Mesodermal cell (in vitro differentiated cells): ENCODE measurements around the gene CFAP141.

ENCODE experiments used
- H3K27ac ChIP-seq: 2 replicates; pipeline ENCODE4 v1.7.0; 2013; ENCODE audit warnings: mild to moderate bottlenecking, low read depth, low read length, moderate library complexity; ENCODE audit not compliant: severe bottlenecking
- H3K36me3 ChIP-seq: 2 replicates; pipeline ENCODE4 v1.7.1; 2013; ENCODE audit warnings: mild to moderate bottlenecking, low read length, moderate library complexity; ENCODE audit not compliant: control insufficient read depth, insufficient read depth
- H3K4me1 ChIP-seq: one replicate; pipeline ENCODE4 v1.7.1; 2013; ENCODE audit warnings: mild to moderate bottlenecking, low read length; ENCODE audit not compliant: insufficient read depth, control insufficient read depth, poor library complexity, severe bottlenecking
- H3K4me3 ChIP-seq: 2 replicates; pipeline ENCODE4 v1.7.0; 2013; ENCODE audit warnings: low read length, control low read depth, mild to moderate bottlenecking; ENCODE audit not compliant: insufficient read depth, poor library complexity, severe bottlenecking; ENCODE audit errors: extremely low read depth
- H3K9me3 ChIP-seq: 2 replicates; pipeline ENCODE4 v1.7.1; 2013; ENCODE audit warnings: mild to moderate bottlenecking, low read length, moderate library complexity; ENCODE audit not compliant: control insufficient read depth
- WGBS, 2 experiments: methylation state at CpG; one replicate each; pipeline ENCODE4 v1.1.5; 2013; ENCODE audit warnings: missing lambda C conversion rate in 2 of 2; ENCODE audit not compliant: insufficient coverage in 2 of 2; 5-methylcytosine and 5-hydroxymethylcytosine counted together

CFAP141 gene

DNA sequence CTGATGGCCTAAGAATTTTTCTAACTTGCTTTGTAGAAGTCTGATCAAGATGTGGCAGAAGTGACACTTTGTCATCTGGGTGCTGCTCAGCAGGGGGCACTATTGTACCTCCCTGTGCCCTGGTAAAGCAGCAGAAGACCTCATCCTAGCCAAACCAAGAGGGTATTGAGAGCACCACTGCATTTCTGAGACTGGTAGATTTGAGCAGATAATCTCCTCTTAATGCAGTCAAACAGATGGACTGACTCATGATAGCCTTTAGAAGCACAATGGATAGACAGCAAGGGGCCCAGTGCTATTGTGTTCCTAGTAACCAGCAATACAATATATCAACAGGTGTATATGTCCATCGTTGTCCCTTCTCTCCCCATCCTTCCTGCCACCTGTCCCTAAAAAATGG is 20.0 kb downstream of the CFAP141 start:
- H3K4me3 ChIP-seq, result no peak overlapping the region
- H3K27ac ChIP-seq, result no peak overlapping the region
- peaks cover 2% of the 10 kb centered on the region for H3K36me3 ChIP-seq
- H3K9me3 ChIP-seq, result no peaks in the 10 kb centered on the region
- 82% methylated on average over 1 of the region's 1 CpG; no CpG with 5 or more reads in 1 of the 2 experiments for WGBS, 2 experiments
- H3K4me1 ChIP-seq, result peaks cover 10% of the 10 kb centered on the region

- peak overlapping the region; percentile 84 for H3K27ac ChIP-seq
- H3K36me3 ChIP-seq, result peaks cover 28% of the 10 kb centered on the region
- peak overlapping the region; percentile 83 for H3K4me3 ChIP-seq
- H3K4me1 ChIP-seq, result peaks cover 33% of the 10 kb centered on the region
- H3K9me3 ChIP-seq, result no peaks in the 10 kb centered on the region
- 5 to 12% methylated on average over 21 to 35 of the region's 41 CpGs for WGBS, 2 experiments
Observed at GRCh38 chr1:154183046-154183915, 22.9 kb downstream of the CFAP141 start.

DNA sequence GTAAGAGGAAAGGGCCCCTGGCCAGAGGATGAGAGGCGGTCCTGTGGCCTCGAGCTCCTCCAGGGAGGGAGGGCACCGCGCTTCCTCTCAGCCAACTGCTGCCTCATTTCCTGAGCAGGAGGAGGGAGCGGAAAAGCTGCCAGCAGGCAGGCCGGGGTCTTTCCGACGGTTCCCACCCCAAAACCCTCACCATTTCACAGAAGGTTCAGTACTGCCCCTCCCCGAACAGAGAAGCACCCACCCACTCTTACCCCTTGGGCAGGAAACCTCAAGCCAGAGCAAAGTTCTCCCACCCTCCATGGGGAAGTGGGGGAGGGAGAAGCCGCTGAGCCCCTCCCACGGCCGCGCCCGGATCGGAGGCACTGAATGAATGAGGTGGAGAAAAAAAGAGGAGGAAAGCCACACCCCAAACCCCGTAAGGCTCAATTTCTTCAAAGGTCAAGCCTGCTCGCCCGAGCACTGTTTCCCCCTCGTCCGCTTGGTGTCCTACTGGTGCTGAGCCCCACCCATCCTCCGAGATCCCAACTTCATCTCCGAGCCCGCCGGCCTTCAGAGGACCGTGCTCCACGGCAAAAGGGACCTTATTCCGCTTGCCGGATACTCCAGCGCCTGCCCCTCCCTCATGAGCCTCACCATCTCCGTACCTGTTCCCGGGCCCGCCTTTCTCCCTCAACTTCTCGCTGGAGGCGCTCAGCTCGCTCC is 23.6 kb downstream of the CFAP141 start:
- Histone ChIP-seq H3K4me1 (peaks cover 40% of the 10 kb centered on the region), H3K4me3 (peak overlapping the region; percentile 83), H3K9me3 (no peaks in the 10 kb centered on the region), H3K27ac (peak overlapping the region; percentile 84), H3K36me3 (peaks cover 36% of the 10 kb centered on the region)
- WGBS, 2 experiments, result 0 to 1% methylated on average over 15 to 22 of the region's 35 CpGs

GRCh38 chr1:154181944-154182343 is 24.2 kb downstream of the CFAP141 start:
- Histone ChIP-seq H3K4me3 (peak overlapping the region; percentile 83), H3K9me3 (no peaks in the 10 kb centered on the region), H3K27ac (peak overlapping the region; percentile 84), H3K36me3 (peaks cover 39% of the 10 kb centered on the region), H3K4me1 (peaks cover 42% of the 10 kb centered on the region)
- 0 to 7% methylated on average over 3 to 6 of the region's 6 CpGs for WGBS, 2 experiments

GRCh38 chr1:154179946-154180687 is 26.0 kb downstream of the CFAP141 start:
- no peaks in the 10 kb centered on the region for H3K9me3 ChIP-seq
- H3K4me3 ChIP-seq, result peak overlapping the region; percentile 83
- no peak overlapping the region for H3K27ac ChIP-seq
- 50 to 81% methylated on average over 1 to 2 of the region's 3 CpGs for WGBS, 2 experiments
- H3K4me1 ChIP-seq, result peaks cover 51% of the 10 kb centered on the region
- peaks cover 54% of the 10 kb centered on the region for H3K36me3 ChIP-seq

GRCh38 chr1:154178911-154179811 is 27.0 kb downstream of the CFAP141 start:
- 90 to 94% methylated on average over 6 to 8 of the region's 10 CpGs for WGBS, 2 experiments
- Histone ChIP-seq H3K9me3 (no peaks in the 10 kb centered on the region), H3K4me1 (peaks cover 51% of the 10 kb centered on the region), H3K4me3 (no peak overlapping the region), H3K36me3 (peaks cover 62% of the 10 kb centered on the region), H3K27ac (peak overlapping the region; percentile 39)

GRCh38 chr1:154178013-154178412 is 28.1 kb downstream of the CFAP141 start:
- H3K4me1 ChIP-seq, result peaks cover 45% of the 10 kb centered on the region
- H3K4me3 ChIP-seq, result no peak overlapping the region
- H3K27ac ChIP-seq, result peak overlapping the region; percentile 33
- no CpG with 5 or more reads among the region's 2 CpGs for WGBS, 2 experiments
- H3K36me3 ChIP-seq, result peaks cover 72% of the 10 kb centered on the region
- H3K9me3 ChIP-seq, result no peaks in the 10 kb centered on the region

GRCh38 chr1:154176337-154176736 is 29.8 kb downstream of the CFAP141 start:
- Histone ChIP-seq H3K4me1 (peaks cover 45% of the 10 kb centered on the region), H3K4me3 (no peak overlapping the region), H3K27ac (no peak overlapping the region), H3K9me3 (no peaks in the 10 kb centered on the region), H3K36me3 (peaks cover 88% of the 10 kb centered on the region)
- no CpG with 5 or more reads among the region's 2 CpGs for WGBS, 2 experiments

DNA sequence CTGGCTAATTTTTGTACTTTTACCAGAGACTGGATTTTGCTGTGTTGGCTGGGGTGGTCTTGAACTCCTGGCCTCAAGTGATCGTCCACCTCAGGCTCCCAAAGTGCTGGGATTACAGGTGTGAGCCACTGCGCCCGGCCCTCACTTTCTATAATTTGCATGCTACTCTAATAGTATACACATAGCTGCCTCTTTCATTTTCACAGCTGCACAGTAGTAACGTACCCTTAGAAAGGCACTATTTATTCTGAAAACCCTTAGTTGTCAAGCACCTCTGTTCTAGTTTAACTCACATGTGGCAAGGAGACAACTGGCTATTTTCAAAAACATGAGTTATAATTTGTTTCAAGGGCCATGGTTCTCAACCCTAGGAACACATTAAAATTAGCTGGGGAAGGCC is 31.5 kb downstream of the CFAP141 start:
- Histone ChIP-seq H3K9me3 (no peaks in the 10 kb centered on the region), H3K4me3 (no peak overlapping the region)
- WGBS, 2 experiments, result 92 to 93% methylated on average over 4 of the region's 4 CpGs

GRCh38 chr1:154171880-154172279 is 34.3 kb downstream of the CFAP141 start:
- Histone ChIP-seq H3K27ac (no peak overlapping the region), H3K36me3 (peaks cover 94% of the 10 kb centered on the region), H3K4me3 (no peak overlapping the region), H3K9me3 (no peaks in the 10 kb centered on the region), H3K4me1 (peaks cover 10% of the 10 kb centered on the region)
- WGBS, 2 experiments, result 92 to 100% methylated on average over 2 of the region's 5 CpGs

More for the DNA sequence above, 31.5 kb downstream of the CFAP141 start:
- Histone ChIP-seq H3K4me1 (peaks cover 36% of the 10 kb centered on the region), H3K36me3 (peaks cover 91% of the 10 kb centered on the region), H3K27ac (no peak overlapping the region)
